HG03575 (cell line): Measurements from ENCODE around the gene PACSIN2.
"Not testable (repeated sequence)": the region's sequence is repeated elsewhere in the genome, so short reads cannot be mapped to it uniquely, and the experiment has no call there.

Experiments used
- ATAC-seq: cut with Tn5 transposase; IDR thresholded peaks from one replicate; pipeline ENCODE4 v1.9.1; 2021; ENCODE audit not compliant: unreplicated experiment, insufficient number of reproducible peaks, low FRiP score; ENCODE audit errors: extremely low read depth

The PACSIN2 gene, protein sequence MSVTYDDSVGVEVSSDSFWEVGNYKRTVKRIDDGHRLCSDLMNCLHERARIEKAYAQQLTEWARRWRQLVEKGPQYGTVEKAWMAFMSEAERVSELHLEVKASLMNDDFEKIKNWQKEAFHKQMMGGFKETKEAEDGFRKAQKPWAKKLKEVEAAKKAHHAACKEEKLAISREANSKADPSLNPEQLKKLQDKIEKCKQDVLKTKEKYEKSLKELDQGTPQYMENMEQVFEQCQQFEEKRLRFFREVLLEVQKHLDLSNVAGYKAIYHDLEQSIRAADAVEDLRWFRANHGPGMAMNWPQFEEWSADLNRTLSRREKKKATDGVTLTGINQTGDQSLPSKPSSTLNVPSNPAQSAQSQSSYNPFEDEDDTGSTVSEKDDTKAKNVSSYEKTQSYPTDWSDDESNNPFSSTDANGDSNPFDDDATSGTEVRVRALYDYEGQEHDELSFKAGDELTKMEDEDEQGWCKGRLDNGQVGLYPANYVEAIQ

DNA sequence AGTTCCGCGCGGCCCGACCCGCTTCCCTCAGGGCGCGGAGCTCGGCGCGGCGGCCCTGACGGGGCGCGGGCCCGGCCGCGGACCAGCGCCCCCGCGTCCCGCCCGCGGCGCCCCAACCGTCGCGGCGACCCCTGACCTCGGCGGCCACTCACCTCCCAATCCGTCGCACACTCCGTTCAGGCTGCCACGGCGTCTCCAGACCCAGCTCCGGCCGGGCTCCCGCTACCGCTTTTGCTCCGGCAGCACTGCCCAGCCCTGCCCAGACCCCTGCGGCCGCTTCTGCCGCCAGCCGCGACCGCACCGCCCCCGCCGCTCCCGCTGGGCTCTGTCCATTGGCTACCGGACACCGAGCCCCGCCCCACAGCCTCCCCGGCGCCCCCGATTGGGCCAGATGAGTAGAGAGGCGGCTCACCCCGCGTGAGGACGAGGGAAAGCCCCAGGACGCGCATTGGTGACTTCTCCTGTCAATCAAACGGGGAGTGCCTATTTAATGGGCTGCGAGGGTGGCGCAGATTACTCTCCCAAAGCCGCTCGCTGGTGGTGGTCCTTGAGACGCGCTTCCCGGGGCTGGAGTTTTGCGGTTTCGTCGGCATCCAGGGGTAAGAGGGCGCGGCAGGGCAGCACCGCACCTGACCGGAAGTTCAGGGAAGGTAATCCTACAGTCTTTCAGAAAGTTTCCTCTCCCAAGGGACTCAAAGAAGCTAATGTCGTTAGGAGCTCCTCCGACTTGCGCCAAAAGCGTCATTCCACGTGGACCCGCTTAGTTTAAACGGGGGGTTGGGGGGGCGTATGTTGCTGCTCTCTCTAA is at the start of gene PACSIN2:
Gene PACSIN2 (minus strand): TSS at position 281 of the 808 bp plus-strand sequence. CDS start 103,069 bp downstream, outside the sequence.
- ATAC-seq: peak; percentile 67

DNA sequence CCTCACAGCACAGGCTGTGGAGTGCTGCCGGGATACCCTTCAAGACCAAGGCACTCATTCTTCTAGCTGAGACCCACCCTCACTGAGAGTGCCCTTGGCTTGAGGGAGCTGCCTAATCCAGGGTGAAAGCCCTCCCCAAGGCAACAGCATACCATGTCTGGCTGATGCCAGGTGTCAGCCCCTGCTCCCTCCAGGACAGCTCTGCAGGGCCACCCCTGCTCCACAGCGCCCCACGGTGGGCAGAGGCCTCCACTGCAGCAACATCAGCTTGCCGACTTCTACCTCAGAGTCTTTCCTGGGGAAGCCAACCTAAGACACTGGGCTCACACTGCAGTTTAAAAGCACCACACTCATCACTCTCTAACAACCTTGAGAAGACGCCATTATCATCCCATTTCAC is 45.2 kb upstream of the PACSIN2 start:
- ATAC-seq: no peak

DNA sequence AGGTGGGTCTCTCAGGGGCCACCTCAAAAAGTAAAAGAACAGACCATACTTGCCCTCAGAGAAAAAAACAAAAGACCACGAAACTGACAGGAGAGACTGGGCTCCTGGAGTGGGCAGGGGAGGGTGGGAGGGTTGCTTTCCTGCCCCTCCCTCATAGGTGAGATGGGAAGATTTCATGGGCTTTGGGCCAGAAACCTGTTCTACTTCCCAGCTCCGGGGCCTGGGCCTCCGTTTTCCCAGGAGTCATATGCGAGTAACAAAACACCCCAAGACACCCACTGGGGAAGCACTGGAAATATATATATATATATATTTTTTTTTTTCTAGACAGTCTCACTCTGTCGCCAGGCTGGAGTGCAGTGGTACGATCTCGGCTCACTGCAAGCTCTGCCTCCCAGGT is 42.7 kb upstream of the PACSIN2 start:
- ATAC-seq: no peak

DNA sequence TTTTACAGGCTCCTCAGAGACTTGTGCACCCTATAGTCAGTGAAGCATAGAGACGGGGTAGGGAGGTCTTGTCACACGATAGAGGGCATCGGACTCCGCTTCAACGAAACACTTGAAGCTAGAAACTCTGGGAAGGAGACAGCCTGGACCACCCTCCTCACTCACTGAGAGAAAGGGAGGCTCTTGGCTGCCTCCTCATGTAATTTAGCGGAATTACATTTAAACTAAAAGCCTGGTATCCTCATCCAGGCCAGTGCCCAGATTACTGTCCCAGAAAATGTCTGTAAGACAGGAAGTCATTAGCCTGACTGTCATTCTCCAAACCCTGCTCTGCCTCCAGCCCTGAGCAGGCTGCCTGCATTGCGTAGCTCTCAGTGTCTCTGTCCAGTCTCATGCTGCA is 38.2 kb upstream of the PACSIN2 start:
- ATAC-seq: no peak

DNA sequence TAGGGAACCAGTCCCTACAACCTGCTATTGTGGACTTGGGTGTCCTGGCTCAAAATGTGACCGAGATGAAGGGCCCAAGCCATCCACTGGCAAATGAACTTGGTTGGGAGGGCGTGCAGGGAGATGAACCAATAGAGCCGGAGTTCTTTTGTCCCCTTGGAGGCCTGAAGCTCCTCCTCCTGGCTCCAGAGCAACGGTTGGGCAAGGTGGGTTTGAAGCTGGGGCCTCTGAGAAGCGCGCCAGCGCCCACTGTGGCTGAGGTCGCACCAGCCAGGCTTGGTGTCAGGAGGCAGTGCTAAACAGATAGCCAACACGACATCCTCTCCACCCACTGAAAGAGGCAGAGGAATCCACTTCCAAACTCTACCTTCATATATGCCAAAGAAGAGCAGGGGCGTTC is 36.0 kb upstream of the PACSIN2 start:
- ATAC-seq: no peak

DNA sequence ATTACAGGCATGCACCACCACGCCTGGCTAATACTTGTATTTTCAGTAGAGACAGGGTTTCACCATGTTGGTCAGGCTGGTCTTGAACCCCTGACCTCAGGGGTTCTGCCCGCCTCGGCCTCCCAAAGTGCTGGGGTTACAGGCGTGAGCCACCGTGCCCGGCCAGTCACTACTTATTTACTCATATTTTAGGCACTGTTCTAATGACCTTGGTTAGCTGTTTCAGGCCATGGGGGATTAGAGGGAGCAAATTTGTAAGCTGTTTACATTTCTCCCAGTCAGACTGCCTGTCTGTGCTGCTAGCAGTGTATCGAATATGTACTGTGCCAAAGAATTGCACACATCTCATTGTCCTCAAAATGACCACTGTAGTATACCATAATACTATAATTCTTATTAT is 32.7 kb upstream of the PACSIN2 start:
- no peak for ATAC-seq

DNA sequence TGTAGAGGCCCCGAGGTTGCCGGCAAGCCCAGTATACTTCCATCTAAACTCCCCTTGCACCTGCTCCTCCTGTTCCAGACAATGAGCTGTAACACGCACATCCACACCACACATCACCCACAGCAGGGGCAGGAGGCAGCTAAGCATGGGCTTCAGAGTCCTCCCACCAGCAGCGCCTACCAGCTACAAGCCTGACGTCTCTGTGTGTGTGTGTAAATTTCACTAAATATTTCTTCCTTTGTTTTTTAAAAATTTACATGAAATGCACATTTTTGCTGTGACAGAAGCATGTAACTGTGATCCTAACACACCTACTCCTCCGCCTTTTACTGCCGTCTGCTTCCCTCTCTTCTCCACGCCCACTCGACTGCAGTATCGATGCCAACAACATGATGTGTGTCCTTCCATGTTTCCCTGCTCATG is 29.4 kb upstream of the PACSIN2 start:
- ATAC-seq: no peak

DNA sequence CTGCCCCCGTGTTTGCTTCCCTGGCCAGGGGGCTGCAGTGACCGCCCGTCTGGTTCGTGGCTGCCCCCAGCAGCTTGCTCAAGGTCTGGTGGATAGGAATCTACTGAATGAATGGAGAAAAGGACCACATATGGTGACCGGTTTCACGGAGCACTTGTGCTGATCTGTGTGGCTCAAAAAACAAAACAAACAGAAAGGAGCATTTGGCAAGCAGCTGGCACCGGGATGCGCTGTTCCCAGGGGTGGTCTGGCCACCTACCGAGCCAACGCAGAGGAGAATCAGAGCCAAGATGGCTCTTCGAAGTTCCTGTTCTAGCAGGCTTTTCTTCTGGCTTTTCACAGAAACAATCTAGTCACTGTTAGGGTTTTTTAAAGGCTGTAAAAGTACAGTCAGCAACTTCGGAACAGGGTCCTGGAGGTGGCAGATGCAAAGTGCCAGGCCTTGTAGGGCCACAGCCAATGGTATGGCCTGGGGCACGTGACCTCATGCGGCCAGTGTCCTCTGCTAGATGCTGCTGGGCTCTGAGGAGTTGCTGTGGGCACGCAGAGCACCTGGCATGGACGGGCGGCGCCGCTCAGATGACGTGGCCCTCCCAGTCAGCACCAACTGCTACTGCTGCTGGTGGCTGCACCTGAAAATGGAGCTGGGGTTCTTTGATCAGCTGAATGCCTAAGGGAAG is 27.3 kb upstream of the PACSIN2 start:
- no peak for ATAC-seq

DNA sequence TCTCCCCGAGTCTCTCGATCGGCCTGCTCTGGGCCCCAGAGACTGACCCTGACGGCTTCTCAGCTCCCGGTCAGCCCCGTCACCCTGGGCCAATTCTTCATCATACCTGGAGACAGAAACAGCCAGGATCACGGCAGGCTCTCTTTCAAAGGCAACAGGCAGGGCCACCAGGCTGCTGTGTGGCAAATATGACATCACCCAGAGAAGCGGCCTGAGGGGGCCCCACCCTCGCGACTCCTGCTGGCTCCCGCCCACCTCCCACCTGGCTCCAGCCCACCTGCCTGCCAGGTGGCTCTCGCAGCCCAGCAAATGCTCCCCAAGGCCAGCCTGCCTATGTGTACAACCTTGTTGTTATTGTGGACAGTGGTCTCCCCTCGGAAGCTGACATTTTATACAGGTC is 24.9 kb upstream of the PACSIN2 start:
- no peak for ATAC-seq

DNA sequence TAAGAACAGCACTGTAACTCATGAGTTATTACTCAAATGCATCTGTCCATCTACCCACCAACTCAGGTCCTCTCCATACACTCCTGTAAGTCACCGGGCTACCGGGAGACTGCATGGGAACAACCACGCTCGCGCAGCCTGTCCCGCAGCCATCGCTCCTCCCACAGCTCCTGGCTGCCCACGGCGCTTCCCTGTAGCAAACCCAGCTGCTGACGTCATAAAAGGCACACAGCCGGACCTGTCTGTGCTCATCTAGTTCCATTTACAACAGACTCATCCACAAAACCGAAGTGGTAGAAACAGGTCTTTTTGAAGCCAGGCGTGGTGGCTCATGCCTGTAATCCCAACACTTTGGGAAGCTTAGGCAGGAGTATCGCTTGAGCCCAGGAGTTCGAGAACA is 23.4 kb upstream of the PACSIN2 start:
- no peak for ATAC-seq

DNA sequence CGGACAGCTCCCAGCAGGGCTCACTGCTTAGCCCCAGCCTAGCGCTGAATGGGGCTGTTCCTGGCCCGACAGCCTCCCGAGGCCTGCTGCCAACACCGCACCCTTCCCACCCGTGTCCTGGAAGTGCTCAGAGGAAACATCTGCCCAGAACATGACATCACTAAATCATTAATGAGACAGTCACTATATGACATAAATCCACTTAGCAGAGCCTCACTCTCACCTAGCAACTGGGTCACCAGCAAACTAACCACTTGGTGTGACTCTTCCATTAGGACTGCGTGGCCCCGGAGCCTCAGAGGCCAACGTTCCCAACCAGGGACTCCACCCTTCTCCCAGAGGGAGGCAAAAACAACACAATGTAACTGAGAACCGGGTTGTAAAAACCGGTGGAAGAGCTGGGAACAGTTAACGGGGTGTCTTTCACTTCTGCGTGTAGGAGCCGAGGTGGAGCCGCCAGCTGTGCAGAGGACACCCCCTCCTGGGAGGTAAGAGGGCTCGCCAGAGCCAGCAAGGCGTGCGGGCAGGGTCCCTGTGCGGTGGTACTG is 21.4 kb upstream of the PACSIN2 start:
- ATAC-seq: no peak

DNA sequence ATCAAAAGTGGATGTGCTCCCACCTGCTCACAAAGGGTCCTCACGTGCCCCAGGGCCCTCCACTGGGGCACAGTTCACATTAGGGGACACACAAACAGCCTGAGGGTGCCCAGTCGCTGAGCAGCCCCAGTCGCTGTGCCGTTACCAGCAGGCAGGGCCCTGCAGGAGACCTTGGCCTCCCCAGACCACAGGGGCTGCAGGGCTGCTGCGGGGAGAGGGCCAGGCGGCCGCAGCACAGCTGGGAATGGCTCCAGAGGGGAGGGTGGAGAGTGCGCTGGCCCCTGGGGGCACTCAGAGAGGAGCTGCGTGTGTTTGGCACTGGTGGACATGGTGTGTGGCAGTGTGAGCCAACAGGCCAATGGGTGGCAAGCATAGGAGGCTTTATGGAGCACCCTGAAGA is 20.3 kb upstream of the PACSIN2 start:
- ATAC-seq: no peak

DNA sequence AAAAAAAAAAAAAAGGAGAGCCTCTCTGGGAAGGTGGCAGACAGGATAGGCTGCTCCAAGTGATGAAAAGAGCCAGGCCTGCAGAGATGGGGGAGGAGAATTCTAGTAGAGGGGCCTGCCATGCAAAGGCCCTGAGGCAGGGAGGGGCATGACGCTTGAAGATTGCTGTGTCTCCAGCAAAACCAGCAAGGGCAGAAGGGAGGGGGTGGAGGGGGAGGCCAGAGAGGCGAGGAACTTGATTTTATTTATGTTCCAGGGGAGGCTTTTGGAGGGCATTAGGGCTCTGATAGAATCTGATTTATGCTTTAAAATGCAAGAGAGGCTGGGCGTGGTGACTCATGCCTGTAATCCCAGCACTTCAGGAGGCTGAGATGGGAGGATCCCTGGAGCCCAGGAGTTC is 16.7 kb upstream of the PACSIN2 start:
- ATAC-seq: no peak

DNA sequence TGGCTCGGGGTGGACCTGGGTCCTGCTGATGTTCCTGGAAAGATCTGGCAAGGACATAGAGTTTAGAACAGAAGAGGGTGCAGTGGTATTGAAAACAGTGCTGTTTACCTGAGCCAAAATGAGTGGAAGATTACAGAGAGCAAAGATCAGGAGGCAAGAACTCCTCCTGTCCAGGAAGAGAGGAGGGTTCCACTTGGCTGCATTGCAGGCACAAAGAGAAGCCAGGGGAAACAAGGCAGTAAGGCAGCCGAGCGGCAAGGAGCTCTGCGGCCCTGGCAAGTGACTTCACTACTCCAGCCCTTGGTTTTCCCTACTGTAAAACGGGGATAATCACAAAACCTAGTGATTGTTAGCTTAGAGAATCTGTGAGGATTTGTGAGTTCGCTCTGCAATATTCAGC is 3.7 kb upstream of the PACSIN2 start:
- ATAC-seq: no peak

DNA sequence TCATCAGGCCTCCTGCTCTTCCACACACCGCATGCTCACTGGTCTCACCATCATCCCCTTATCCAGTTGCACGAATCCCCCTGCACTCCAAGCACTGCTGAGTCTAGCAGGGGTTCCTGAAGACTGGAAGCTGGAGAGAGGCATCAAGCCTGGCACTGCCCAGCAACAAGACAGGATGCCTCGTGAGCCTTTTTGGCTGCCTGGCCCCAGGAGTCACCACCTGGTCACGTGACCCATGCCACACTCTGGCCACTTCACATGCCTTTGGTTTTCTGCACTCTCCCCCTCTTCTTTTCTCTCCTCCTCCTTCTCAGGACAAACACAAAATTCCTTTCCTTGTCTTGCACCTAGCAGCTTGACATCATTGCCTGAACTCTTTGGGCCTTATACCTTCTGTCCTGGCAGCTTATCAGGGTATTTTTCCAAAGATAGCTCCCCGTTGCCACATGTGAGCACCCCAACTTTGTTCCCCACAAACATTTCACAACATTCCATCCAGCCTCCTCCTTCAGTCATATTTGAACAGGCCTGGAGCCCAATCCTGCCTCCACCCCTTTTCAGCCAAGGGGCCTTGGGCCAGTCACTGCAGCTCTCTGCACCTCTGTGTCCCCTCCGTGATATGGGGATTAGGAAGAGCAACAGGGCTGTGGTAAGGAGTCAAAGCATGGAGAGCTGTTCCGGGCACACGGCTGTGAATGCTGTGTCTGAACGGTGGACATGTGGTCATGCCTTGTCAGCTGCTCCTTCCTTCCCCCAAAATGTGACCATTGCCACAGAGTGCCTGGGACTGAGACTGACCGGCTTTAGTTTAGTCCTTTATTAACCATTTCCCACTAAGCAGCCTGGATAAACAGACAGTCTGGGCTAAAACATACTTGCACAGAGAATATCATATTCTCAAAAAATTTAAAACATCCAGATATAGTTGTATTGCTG is 2.8 kb upstream of the PACSIN2 start:
- no peak for ATAC-seq

DNA sequence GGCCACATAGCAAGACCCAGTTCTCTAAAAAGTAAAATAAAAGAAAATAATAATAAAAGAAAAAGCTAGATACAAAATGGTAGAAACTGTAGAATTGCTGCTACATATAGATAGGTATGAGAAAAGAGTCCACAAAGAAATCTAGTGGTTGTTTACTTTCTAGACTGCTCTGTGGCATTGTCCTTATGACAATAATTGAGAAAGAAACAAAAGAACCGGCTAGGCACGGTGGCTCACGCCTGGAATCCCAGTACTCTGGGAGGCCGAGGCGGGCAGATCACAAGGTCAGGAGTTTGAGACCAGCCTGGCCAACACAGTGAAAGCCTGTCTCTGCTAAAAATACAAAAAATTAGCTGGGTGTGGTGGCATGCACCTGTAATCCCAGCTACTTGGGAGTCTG is 1.2 kb upstream of the PACSIN2 start:
- not testable (repeated sequence) for ATAC-seq

DNA sequence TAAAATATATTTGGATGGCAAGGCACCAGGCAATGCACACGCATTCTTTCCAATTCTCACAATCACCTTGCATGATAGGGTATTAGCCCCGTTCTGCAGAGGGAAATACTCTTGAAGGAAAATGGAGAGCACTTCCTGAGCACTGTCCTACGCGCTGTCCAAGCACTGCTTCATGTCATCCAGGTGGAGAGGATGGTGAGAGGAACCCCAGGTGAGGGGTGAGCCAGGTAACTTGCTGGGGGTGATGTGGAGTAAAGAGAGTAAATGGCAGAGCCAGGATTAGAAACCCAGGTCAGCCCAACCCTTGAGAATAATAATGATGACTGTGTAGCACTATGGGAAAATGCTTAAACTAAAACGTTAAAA is 711 bp upstream of the PACSIN2 start:
- ATAC-seq: no peak

DNA sequence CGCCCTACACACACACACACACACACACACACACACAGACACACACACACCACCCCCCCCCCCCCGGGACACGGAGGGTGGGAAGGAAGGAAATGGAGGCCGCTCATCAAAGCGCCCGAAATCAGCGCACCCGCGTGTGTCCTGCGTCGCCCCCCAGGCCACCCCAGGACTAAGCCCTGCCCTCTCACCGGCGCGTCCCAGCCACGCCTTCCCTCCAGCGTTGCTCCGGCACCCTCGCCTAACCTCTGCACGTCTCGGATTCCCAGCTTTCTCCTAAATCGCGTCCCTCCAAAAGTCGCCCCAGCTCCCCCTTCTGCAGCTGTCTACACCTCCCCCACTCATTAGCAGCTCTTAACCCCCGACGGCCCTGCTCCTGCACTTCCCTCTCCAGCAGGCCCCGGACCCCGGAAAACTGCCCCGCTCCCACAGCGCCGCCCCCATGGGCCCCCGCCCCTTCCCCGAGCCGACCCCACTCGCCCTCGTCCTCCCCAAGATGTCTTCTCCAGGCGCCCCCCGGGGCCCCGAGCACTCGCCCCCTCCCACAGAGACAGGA is 557 bp downstream of the PACSIN2 start:
- ATAC-seq: no peak
